SK-N-SH (cell line): ENCODE measurements around the gene TMEM95. TPM values are rescaled to one million over a fixed set of nuclear protein-coding genes. Genes with fewer than 3 reads are reported as not detected.

Source experiments
- CHD2 ChIP-seq: fragments of 150-350 bp; IDR thresholded peaks from 2 replicates; pipeline ENCODE4 v1.6.1; 2018; ENCODE audit warnings: low read length; ENCODE audit not compliant: partially characterized antibody
- FOXJ3 ChIP-seq: sonication (generic); formaldehyde crosslinking; IDR thresholded peaks from 2 replicates; pipeline ENCODE4 v1.5.1; 2020; ENCODE audit warnings: mild to moderate bottlenecking, missing genetic modification reagents
- IRF3 ChIP-seq: fragments of 150-350 bp; IDR thresholded peaks from 2 replicates; pipeline ENCODE4 v1.6.1; 2016; ENCODE audit warnings: mild to moderate bottlenecking, low read depth, low read length
- JUND ChIP-seq: IDR thresholded peaks from 2 replicates; pipeline ENCODE4 v1.4.0; 2012
- POLR2AphosphoS5 ChIP-seq: IDR thresholded peaks from 2 replicates; pipeline ENCODE4 v1.6.1; 2012; ENCODE audit warnings: low read depth, low read length
- RFX5 ChIP-seq: IDR thresholded peaks from 2 replicates; pipeline ENCODE4 v1.6.1; 2012; ENCODE audit warnings: mild to moderate bottlenecking, improper control_type of control experiment, low read length
- TAF1 ChIP-seq: IDR thresholded peaks from 2 replicates; pipeline ENCODE4 v1.6.1; 2012; ENCODE audit warnings: low read depth, mild to moderate bottlenecking, low read length, moderate library complexity, borderline replicate concordance
- TCF12 ChIP-seq: IDR thresholded peaks from 2 replicates; pipeline ENCODE4 v1.4.0; 2012
- USF1 ChIP-seq: IDR thresholded peaks from 2 replicates; pipeline ENCODE4 v1.4.0; 2012; ENCODE audit warnings: low read depth, borderline replicate concordance
- polyA plus RNA-seq, 3 experiments: library from polyadenylated mRNA; depleted of rRNA; stranded (reverse); fragments of >200 nt; gene quantifications; 2 replicates each; pipeline ENCODE4 v1.2.3, GENCODE V29; 2012
- TF ChIP-seq, protein P1 (sequence below): IDR thresholded peaks from 2 replicates; pipeline ENCODE4 v1.6.1; 2012; ENCODE audit warnings: mild to moderate bottlenecking, low read depth, low read length, moderate library complexity
- TF ChIP-seq, protein P2 (sequence below): IDR thresholded peaks from 2 replicates; pipeline ENCODE4 v1.4.0; 2012; ENCODE audit warnings: low read depth, borderline replicate concordance

The TMEM95 gene
- polyA plus RNA-seq, 1 of the 3 experiments (the other 2 are of a cell fraction), result not detected

- TF ChIP-seq, protein P1, sequence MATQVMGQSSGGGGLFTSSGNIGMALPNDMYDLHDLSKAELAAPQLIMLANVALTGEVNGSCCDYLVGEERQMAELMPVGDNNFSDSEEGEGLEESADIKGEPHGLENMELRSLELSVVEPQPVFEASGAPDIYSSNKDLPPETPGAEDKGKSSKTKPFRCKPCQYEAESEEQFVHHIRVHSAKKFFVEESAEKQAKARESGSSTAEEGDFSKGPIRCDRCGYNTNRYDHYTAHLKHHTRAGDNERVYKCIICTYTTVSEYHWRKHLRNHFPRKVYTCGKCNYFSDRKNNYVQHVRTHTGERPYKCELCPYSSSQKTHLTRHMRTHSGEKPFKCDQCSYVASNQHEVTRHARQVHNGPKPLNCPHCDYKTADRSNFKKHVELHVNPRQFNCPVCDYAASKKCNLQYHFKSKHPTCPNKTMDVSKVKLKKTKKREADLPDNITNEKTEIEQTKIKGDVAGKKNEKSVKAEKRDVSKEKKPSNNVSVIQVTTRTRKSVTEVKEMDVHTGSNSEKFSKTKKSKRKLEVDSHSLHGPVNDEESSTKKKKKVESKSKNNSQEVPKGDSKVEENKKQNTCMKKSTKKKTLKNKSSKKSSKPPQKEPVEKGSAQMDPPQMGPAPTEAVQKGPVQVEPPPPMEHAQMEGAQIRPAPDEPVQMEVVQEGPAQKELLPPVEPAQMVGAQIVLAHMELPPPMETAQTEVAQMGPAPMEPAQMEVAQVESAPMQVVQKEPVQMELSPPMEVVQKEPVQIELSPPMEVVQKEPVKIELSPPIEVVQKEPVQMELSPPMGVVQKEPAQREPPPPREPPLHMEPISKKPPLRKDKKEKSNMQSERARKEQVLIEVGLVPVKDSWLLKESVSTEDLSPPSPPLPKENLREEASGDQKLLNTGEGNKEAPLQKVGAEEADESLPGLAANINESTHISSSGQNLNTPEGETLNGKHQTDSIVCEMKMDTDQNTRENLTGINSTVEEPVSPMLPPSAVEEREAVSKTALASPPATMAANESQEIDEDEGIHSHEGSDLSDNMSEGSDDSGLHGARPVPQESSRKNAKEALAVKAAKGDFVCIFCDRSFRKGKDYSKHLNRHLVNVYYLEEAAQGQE, result peak; percentile 94
- TF ChIP-seq JUND, result no peak; the same call in 1 of the 2 replicates
- peak; percentile 49 for TF ChIP-seq CHD2
- TF ChIP-seq TCF12, result peak; percentile 13; the same call in 1 of the 2 replicates
- peak; percentile 58 for TF ChIP-seq USF1
- 0 out of 2 replicates have a peak, but pooled peaks have one; percentile 26 for TF ChIP-seq FOXJ3 (CRISPR knock-in tag)
- TF ChIP-seq IRF3, result no peak
- peak; percentile 74 for TF ChIP-seq TAF1
- TF ChIP-seq, protein P2, sequence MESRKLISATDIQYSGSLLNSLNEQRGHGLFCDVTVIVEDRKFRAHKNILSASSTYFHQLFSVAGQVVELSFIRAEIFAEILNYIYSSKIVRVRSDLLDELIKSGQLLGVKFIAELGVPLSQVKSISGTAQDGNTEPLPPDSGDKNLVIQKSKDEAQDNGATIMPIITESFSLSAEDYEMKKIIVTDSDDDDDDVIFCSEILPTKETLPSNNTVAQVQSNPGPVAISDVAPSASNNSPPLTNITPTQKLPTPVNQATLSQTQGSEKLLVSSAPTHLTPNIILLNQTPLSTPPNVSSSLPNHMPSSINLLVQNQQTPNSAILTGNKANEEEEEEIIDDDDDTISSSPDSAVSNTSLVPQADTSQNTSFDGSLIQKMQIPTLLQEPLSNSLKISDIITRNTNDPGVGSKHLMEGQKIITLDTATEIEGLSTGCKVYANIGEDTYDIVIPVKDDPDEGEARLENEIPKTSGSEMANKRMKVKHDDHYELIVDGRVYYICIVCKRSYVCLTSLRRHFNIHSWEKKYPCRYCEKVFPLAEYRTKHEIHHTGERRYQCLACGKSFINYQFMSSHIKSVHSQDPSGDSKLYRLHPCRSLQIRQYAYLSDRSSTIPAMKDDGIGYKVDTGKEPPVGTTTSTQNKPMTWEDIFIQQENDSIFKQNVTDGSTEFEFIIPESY, result peak; percentile 50; the same call in 1 of the 2 replicates
- TF ChIP-seq POLR2AphosphoS5, result peak; percentile 69
- no peak for TF ChIP-seq RFX5
Measured at GRCh38 chr17:7314719-7315569, 40.0 kb upstream of the TMEM95 start, which contains the start of gene GPS2 (continued).
